Endothelial cell of umbilical vein (primary cell): ENCODE measurements around the gene LCNL1. TPM values are rescaled to one million over a fixed set of nuclear protein-coding genes. Genes with fewer than 3 reads are reported as not detected.

Experiments
- BruUV-seq: library from RNA; stranded (reverse); fragments of 400-500 nt; replicated peaks from 2 replicates; lab custom pipeline; 2021; lab: Mats Ljungman, UMichigan
- CTCF ChIA-PET: fragments of 300-600, 350-600 bp; sonication (Branson Sonifier 250); formaldehyde crosslinking; loops from one replicate; lab custom pipeline; 2021; ENCODE audit warnings: antibody characterized with exemption, inconsistent platforms; lab: Charles Lee
- POLR2A ChIA-PET: fragments of 300-600, 350-600 bp; sonication (Branson Sonifier 250); formaldehyde crosslinking; loops from one replicate; lab custom pipeline; 2021; ENCODE audit warnings: antibody characterized with exemption, inconsistent platforms; lab: Charles Lee
- DNase-seq: peaks from one replicate; pipeline ENCODE4 v3.0.0-alpha.2; 2011; ENCODE audit warnings: low read depth, low spot score
- FAIRE-seq: peaks from 2 replicates; lab custom pipeline; 2011; peaks lifted over from hg19 to GRCh38; lab: Jason Lieb, UNC
- H2AFZ ChIP-seq: 2 replicates; pipeline ENCODE4 v1.6.0; 2012; ENCODE audit warnings: low read depth, low read length, control low read depth, inconsistent platforms
- H3K27ac ChIP-seq: 2 replicates; pipeline ENCODE4 v1.5.1; 2011; ENCODE audit warnings: low read depth, mild to moderate bottlenecking, control low read depth, low read length, moderate library complexity; ENCODE audit not compliant: insufficient read depth
- H3K27me3 ChIP-seq, 2 experiments: 2 replicates each; pipeline versions ENCODE4 v1.6.0 to v1.6.1; 2011; ENCODE audit warnings: low read length in 2 of 2, mixed read lengths in 1 of 2; ENCODE audit not compliant: control insufficient read depth in 2 of 2, insufficient read depth in 2 of 2
- H3K36me3 ChIP-seq, 2 experiments: 2 replicates in 1 of 2; 3 replicates in 1 of 2; pipeline ENCODE4 v1.5.1; 2011; ENCODE audit warnings: low read length in 2 of 2, mild to moderate bottlenecking in 1 of 2, moderate library complexity in 1 of 2; ENCODE audit not compliant: control insufficient read depth in 2 of 2, insufficient read depth in 2 of 2; ENCODE audit errors: extremely low read depth in 1 of 2
- H3K4me1 ChIP-seq: 3 replicates; pipeline ENCODE4 v1.5.1; 2011; ENCODE audit warnings: mild to moderate bottlenecking, low read length; ENCODE audit not compliant: control insufficient read depth, insufficient read depth; ENCODE audit errors: extremely low read depth
- H3K4me2 ChIP-seq: 2 replicates; pipeline ENCODE4 v1.6.1; 2011; ENCODE audit warnings: low read length, control low read depth, mixed read lengths; ENCODE audit not compliant: insufficient read depth
- H3K4me3 ChIP-seq, 3 experiments: fragments of 200-600 bp in 1 of 3; sonication (generic), shearing (Covaris generic) in 1 of 3; replicated peaks in 1 of 3; 2 replicates each; pipeline ENCODE4 v1.5.1; 2011 to 2016; ENCODE audit warnings: control low read depth in 3 of 3, low read length in 3 of 3, mild to moderate bottlenecking in 2 of 3, inconsistent platforms in 1 of 3, low read depth in 1 of 3, moderate library complexity in 1 of 3; ENCODE audit not compliant: insufficient read depth in 1 of 3
- H3K79me2 ChIP-seq: 2 replicates; pipeline ENCODE4 v1.6.0; 2012; ENCODE audit warnings: low read length, inconsistent platforms; ENCODE audit not compliant: control insufficient read depth, insufficient read depth
- H3K9ac ChIP-seq: replicated peaks from 2 replicates; pipeline ENCODE3; 2011; ENCODE audit warnings: low read length, control low read depth; ENCODE audit not compliant: insufficient read depth; ENCODE audit errors: extremely low read depth
- H3K9me1 ChIP-seq: replicated peaks from 3 replicates; pipeline ENCODE4 v1.6.0; 2011; ENCODE audit warnings: mild to moderate bottlenecking, low read length; ENCODE audit not compliant: control insufficient read depth, insufficient read depth; ENCODE audit errors: extremely low read depth
- H3K9me3 ChIP-seq: replicated peaks from 2 replicates; pipeline ENCODE4 v1.5.1; 2012; ENCODE audit warnings: low read length, inconsistent platforms; ENCODE audit not compliant: control insufficient read depth, insufficient read depth
- H4K20me1 ChIP-seq: replicated peaks from 2 replicates; pipeline ENCODE3; 2011; ENCODE audit warnings: mild to moderate bottlenecking, low read length; ENCODE audit not compliant: control insufficient read depth, insufficient read depth; ENCODE audit errors: extremely low read depth
- CTCF ChIP-seq, 2 donors: IDR thresholded peaks; 1 replicate in 1 of 2; 2 replicates in 1 of 2; pipeline ENCODE4 v1.5.1; 2011; ENCODE audit warnings: low read length in 2 of 2, mild to moderate bottlenecking in 2 of 2, moderate library complexity in 2 of 2, control low read depth in 1 of 2, inconsistent platforms in 1 of 2, low read depth in 1 of 2; ENCODE audit not compliant: insufficient read depth in 1 of 2; ENCODE audit errors: extremely low read depth in 1 of 2
- EZH2 ChIP-seq: IDR thresholded peaks from 2 replicates; pipeline ENCODE4 v1.6.1; 2012; ENCODE audit warnings: borderline replicate concordance, low read depth, mild to moderate bottlenecking, moderate library complexity, low read length, inconsistent platforms; ENCODE audit not compliant: severe bottlenecking
- FOS ChIP-seq: IDR thresholded peaks from 2 replicates; pipeline ENCODE4 v1.6.1; 2011; ENCODE audit warnings: mild to moderate bottlenecking, low read length, moderate library complexity, borderline replicate concordance; ENCODE audit not compliant: insufficient read depth
- GATA2 ChIP-seq: IDR thresholded peaks from 2 replicates; pipeline ENCODE4 v1.7.0; 2011; ENCODE audit warnings: low read depth, mild to moderate bottlenecking, moderate library complexity, mixed read lengths, low read length; ENCODE audit not compliant: insufficient read length, insufficient read depth
- JUN ChIP-seq: IDR thresholded peaks from 2 replicates; pipeline ENCODE4 v1.6.1; 2011; ENCODE audit warnings: borderline replicate concordance, low read depth; ENCODE audit not compliant: insufficient read length, insufficient read depth
- MAX ChIP-seq: IDR thresholded peaks from 2 replicates; pipeline ENCODE4 v1.6.1; 2011; ENCODE audit not compliant: insufficient read depth, insufficient read length
- MYC ChIP-seq: IDR thresholded peaks from one replicate; pipeline ENCODE4 v1.6.1; 2011; ENCODE audit warnings: mild to moderate bottlenecking, low read depth, low read length
- POLR2A ChIP-seq: IDR thresholded peaks from 2 replicates; pipeline ENCODE4 v1.6.1; 2012; ENCODE audit warnings: low read depth, mild to moderate bottlenecking, control low read depth, low read length
- POLR2AphosphoS5 ChIP-seq: IDR thresholded peaks from 2 replicates; pipeline ENCODE4 v1.6.1; 2012; ENCODE audit warnings: low read depth, mild to moderate bottlenecking, control low read depth, low read length, moderate library complexity; ENCODE audit not compliant: insufficient read depth
- dilution Hi-C: fragments of 300-500 bp; cut with MboI; formaldehyde crosslinking; loops from one replicate; pipeline ENCODE4 v1.15.0; 2019; ENCODE audit warnings: low sequenced_read_pairs; ENCODE audit not compliant: extremely low pct_ligation_motif_present
- intact Hi-C: fragments of 100-400 bp; cut with micrococcal nuclease; formaldehyde crosslinking; loops from one replicate; pipeline ENCODE4 v1.10.0; 2022
- polyA plus RNA-seq, 4 experiments: library from polyadenylated mRNA; depleted of rRNA in 3 of 4; stranded (reverse) in 3 of 4; unstranded in 1 of 4; fragments of >200 nt; gene quantifications; 2 replicates each; pipeline versions ENCODE4 v1.2.1 to v1.2.3, GENCODE V29; 2011 to 2012; ENCODE audit warnings: missing spikeins in 1 of 4
- total RNA-seq: library from RNA; stranded (reverse); gene quantifications from 2 replicates; pipeline ENCODE4 v1.2.3, GENCODE V29; 2021

The LCNL1 gene
- total and polyA plus RNA-seq, 2 donors (not counting 3 experiments of a cell fraction or from before 2014, with no cell fraction given), result not detected

GRCh38 chr9:136961279-136962065 lies 21.3 kb upstream of the LCNL1 start:
- dilution Hi-C loops (no loop called here), intact Hi-C loops (no loop called here)
- no peak overlapping the region for H3K4me3 ChIP-seq
- BruUV-seq, result no TSS peak
- DNase-seq (no peak), FAIRE-seq (no peak)
- no peaks in the 10 kb centered on the region for H3K9me3 ChIP-seq
- H3K4me2 ChIP-seq, result no peak overlapping the region
- no peaks in the 10 kb centered on the region for H3K9me1 ChIP-seq
- H4K20me1 ChIP-seq, result no peaks in the 10 kb centered on the region
- no peaks in the 10 kb centered on the region for H3K4me1 ChIP-seq
- ChIA-PET CTCF (no interaction called here), POLR2A (no interaction called here)
- H3K9ac ChIP-seq, result no peak overlapping the region
- H3K36me3 ChIP-seq, result no peaks in the 10 kb centered on the region
- no peaks in the 10 kb centered on the region for H3K27me3 ChIP-seq
- H3K27ac ChIP-seq, result no peak overlapping the region
- H2AFZ ChIP-seq, result no peak overlapping the region
- TF ChIP-seq MAX (no peak), JUN (no peak), FOS (no peak), MYC (no peak), CTCF (IDR thresholded peaks at IDR 0.05; ENCODE audit: extremely low read depth in 1 of 2, insufficient read depth in 1 of 2, low read depth in 1 of 2, low read length in 2 of 2) (no peak), POLR2A (no peak), POLR2AphosphoS5 (no peak), EZH2 (no peak), GATA2 (no peak)
- no peaks in the 10 kb centered on the region for H3K79me2 ChIP-seq
